Spleen (tissue), 11 donors: Measurements from ENCODE around the gene PARD6G. TPM values are rescaled to one million over a fixed set of nuclear protein-coding genes. Genes with fewer than 3 reads are reported as not detected.

Source experiments
- DNase-seq: peaks from one replicate; pipeline ENCODE4 v3.0.0-alpha.2; 2020
- H3K27ac ChIP-seq, 8 donors: fragments of 200-600 bp; sonication (generic) in 7 of 8; 1 replicate in 4 of 8; 2 replicates in 4 of 8; pipeline versions ENCODE4 v1.5.0 to v1.8.0; 2016 to 2021; ENCODE audit warnings: inconsistent platforms in 4 of 8, mild to moderate bottlenecking in 4 of 8, moderate library complexity in 1 of 8
- H3K27me3 ChIP-seq, 7 donors: fragments of 200-600 bp; sonication (generic) in 6 of 7; replicated peaks in 1 of 7; 1 replicate in 4 of 7; 2 replicates in 3 of 7; pipeline versions ENCODE4 v1.5.0 to v1.8.0; 2016 to 2021; ENCODE audit warnings: inconsistent platforms in 3 of 7, mild to moderate bottlenecking in 1 of 7
- H3K36me3 ChIP-seq, 6 donors: fragments of 200-600 bp; sonication (generic) in 5 of 6; 1 replicate in 4 of 6; 2 replicates in 2 of 6; pipeline versions ENCODE4 v1.5.0 to v1.8.0; 2016 to 2021; ENCODE audit warnings: inconsistent platforms in 2 of 6
- H3K4me1 ChIP-seq, 6 donors: fragments of 200-600 bp; sonication (generic) in 5 of 6; 1 replicate in 3 of 6; 2 replicates in 3 of 6; pipeline versions ENCODE4 v1.5.0 to v1.8.0; 2016 to 2021; ENCODE audit warnings: inconsistent platforms in 3 of 6
- H3K4me3 ChIP-seq, 8 donors: fragments of 200-600 bp; sonication (generic) in 7 of 8; 1 replicate in 4 of 8; 2 replicates in 4 of 8; pipeline versions ENCODE4 v1.5.0 to v1.8.0; 2016 to 2021; ENCODE audit warnings: inconsistent platforms in 4 of 8, mild to moderate bottlenecking in 4 of 8, moderate library complexity in 2 of 8
- H3K9me3 ChIP-seq, 8 donors: fragments of 200-600 bp; sonication (generic) in 7 of 8; 1 replicate in 4 of 8; 2 replicates in 4 of 8; pipeline versions ENCODE4 v1.5.0 to v1.8.0; 2016 to 2021; ENCODE audit warnings: inconsistent platforms in 4 of 8
- POLR2A ChIP-seq, 3 donors: fragments of 450-650 bp; IDR thresholded peaks; one replicate each; pipeline ENCODE4 v1.5.1; 2017; ENCODE audit warnings: antibody characterized with exemption in 3 of 3, mild to moderate bottlenecking in 1 of 3
- POLR2AphosphoS5 ChIP-seq, 3 donors: sonication (generic); formaldehyde crosslinking; IDR thresholded peaks; one replicate each; pipeline ENCODE4 v1.5.1; 2017; ENCODE audit warnings: antibody characterized with exemption in 3 of 3
- WGBS, 5 donors: extraction: QIAGEN DNeasy Blood & Tissue Kit in 3 of 5; methylation state at CpG; one replicate each; pipeline versions ENCODE4 v1.1.5 to v1.1.7; 2013 to 2018; 5-methylcytosine and 5-hydroxymethylcytosine counted together
- intact Hi-C: fragments of 100-400 bp; cut with DNase I; formaldehyde crosslinking; loops from one replicate; pipeline ENCODE4 v1.15.0; 2023; ENCODE audit warnings: low total_unique reads
- polyA plus RNA-seq, 3 donors: library from polyadenylated mRNA; stranded (reverse); fragments of 200-250 nt; gene quantifications; one replicate each; pipeline ENCODE4 v1.2.1, GENCODE V29; 2013
- total RNA-seq, 7 donors: library from RNA; depleted of rRNA in 3 of 7; stranded (reverse); fragments of >200 nt in 3 of 7; fragmentation: NEBNext Ultra II Directional in 4 of 7; extraction: Animal tissue kit (Norgen Biotek cat#: 25700) in 4 of 7; gene quantifications; one replicate each; pipeline versions ENCODE4 v1.1.0 to v1.2.1, GENCODE V29; 2016 to 2021
- TF ChIP-seq, protein P1 (sequence below), 11 experiments: fragments of 200-600 bp in 7 of 11; fragments of 450-650 bp in 4 of 11; sonication (generic) in 4 of 11; IDR thresholded peaks in 8 of 11; conservative IDR thresholded peaks in 3 of 11; 1 replicate in 7 of 11; 2 replicates in 4 of 11; pipeline versions ENCODE4 v1.4.0 to v1.8.0; 2016 to 2021; ENCODE audit warnings: antibody characterized with exemption in 11 of 11, inconsistent platforms in 4 of 11, mild to moderate bottlenecking in 1 of 11
- donor health status: healthy with polysubstance abuse.
- donor health status: DM: no; HTN: no; CAD: no; lungs with moderate emphysema.
- donor health status: DM: no; HTN: no; CAD: no.
- donor health status: Bipolar disorder and iron deficiency.
- donor health status: healthy.
- donor health status: DM: no; HTN: no; CAD: no.
- donor health status: DM: yes; HTN: yes; CAD: no.

The PARD6G gene
- total and polyA plus RNA-seq, 10 donors: 0.30 to 6.8 (median 2.4) TPM

DNA sequence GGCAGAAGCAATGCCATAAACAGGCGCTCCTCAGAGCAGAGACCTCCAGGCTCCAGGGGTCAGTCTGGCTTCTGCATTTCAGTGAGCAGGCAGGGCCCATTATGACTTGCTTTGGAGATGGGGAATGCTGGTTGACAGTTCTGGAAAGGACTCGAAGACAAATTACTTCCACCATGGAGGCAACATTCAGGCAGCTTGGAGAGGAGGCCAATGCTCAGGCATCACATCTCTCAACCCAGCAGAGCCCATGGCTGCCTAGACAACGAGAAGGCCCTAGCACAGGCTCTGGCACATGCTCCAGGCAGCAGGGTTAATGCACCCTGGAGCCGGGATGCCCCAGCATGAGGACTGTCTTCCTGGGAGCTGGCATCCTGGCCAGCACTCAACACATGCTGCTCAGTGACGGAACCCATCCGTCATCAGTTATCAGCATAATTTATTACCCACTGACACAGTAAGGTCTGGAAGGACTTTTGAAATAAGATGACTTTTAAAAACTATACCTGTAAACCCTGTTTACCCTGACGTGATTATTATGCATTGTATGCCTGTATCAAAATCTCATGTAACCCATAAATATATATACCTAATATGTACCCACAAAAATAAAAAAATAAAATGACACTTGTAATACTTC lies 85.4 kb downstream of the PARD6G start:
- H3K9me3 ChIP-seq: peaks cover 2 to 34% (median 26%) of the 10 kb centered on the region in 8 donors
- TF ChIP-seq POLR2AphosphoS5 (IDR thresholded peaks at IDR 0.05) (no peak), POLR2A (IDR thresholded peaks at IDR 0.05) (no peak)
- TF ChIP-seq, protein P1, sequence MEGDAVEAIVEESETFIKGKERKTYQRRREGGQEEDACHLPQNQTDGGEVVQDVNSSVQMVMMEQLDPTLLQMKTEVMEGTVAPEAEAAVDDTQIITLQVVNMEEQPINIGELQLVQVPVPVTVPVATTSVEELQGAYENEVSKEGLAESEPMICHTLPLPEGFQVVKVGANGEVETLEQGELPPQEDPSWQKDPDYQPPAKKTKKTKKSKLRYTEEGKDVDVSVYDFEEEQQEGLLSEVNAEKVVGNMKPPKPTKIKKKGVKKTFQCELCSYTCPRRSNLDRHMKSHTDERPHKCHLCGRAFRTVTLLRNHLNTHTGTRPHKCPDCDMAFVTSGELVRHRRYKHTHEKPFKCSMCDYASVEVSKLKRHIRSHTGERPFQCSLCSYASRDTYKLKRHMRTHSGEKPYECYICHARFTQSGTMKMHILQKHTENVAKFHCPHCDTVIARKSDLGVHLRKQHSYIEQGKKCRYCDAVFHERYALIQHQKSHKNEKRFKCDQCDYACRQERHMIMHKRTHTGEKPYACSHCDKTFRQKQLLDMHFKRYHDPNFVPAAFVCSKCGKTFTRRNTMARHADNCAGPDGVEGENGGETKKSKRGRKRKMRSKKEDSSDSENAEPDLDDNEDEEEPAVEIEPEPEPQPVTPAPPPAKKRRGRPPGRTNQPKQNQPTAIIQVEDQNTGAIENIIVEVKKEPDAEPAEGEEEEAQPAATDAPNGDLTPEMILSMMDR (IDR thresholded peaks at IDR 0.05 in 8 of 11, conservative IDR thresholded peaks at IDR 0.05 in 3 of 11): no peak
- H3K36me3 ChIP-seq: no peaks in the 10 kb centered on the region
- H3K4me1 ChIP-seq: peaks cover 0 to 23% (median 11%) of the 10 kb centered on the region in 6 donors
- H3K27ac ChIP-seq: no peak overlapping the region
- DNase-seq: no peak
- WGBS, 5 donors: 85 to 92% (median 86%) methylated on average over 7 of the region's 7 CpGs
- no peak overlapping the region for H3K4me3 ChIP-seq
- peaks cover 0 to 49% (median 16%) of the 10 kb centered on the region in 7 donors for H3K27me3 ChIP-seq
- intact Hi-C loops: no loop called here

DNA sequence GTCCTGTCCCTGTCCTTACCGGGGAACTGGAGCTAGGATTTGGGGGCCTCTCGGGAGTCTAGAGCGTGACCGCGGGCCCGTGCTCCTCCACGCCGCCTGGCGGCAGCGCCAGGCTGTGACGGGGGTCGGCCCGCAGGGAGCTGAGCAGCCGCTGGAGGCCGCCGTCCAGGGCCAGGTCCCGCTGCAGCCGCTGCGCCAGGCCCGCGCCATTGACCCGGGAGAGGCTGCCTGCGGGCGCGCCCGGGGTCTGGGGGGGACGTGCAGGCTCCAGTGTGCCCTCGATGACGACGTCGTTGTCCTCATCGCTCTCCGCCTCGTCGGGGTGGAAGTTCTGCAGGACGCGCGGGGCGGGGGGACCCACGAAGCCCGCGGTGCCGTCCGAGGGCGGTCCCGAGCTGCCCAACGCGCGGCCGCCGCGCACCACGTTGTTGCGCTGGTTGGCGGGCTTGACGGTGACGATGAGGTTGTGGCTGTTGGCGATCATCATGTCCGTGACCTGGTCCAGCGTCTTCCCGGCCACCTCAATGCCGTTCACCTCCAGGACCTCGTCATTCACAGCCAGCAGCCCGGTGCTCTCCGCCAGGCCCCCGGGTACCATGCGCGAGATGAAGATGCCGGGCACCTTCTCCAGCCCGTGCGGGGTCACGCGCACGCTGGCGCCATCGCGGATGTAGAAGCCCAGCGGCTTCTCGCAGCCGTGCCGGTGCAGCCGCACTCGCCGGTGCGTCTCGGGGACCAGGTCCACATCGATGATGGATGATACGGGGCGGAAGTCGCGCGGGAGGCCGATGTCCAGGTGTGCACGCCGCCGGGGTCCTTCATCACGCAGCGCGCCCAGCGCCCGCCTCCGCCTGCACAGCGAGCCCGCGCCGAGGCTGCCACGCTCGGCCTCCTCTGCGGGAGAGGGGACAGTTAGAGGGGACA lies 87.3 kb downstream of the PARD6G start:
- peaks cover 0 to 23% (median 11%) of the 10 kb centered on the region in 6 donors for H3K4me1 ChIP-seq
- H3K27ac ChIP-seq: no peak overlapping the region
- peak overlapping the region in 7 of 8 donors; percentile 3 to 54 (median 27) for H3K4me3 ChIP-seq
- WGBS, 5 donors: 22 to 69% (median 49%) methylated on average over 65 to 109 of the region's 109 CpGs
- H3K36me3 ChIP-seq: no peaks in the 10 kb centered on the region
- DNase-seq: peak; percentile 86
- TF ChIP-seq, protein P1 (IDR thresholded peaks at IDR 0.05 in 8 of 11, conservative IDR thresholded peaks at IDR 0.05 in 3 of 11): peak in 8 of 11 experiments; percentile 23 to 79 (median 58)
- no peak for TF ChIP-seq POLR2AphosphoS5 (IDR thresholded peaks at IDR 0.05)
- H3K9me3 ChIP-seq: peaks cover under 1 to 20% (median 13%) of the 10 kb centered on the region in 8 donors
- H3K27me3 ChIP-seq: peaks cover 0 to 49% (median 16%) of the 10 kb centered on the region in 7 donors
- intact Hi-C loops: no loop called here

DNA sequence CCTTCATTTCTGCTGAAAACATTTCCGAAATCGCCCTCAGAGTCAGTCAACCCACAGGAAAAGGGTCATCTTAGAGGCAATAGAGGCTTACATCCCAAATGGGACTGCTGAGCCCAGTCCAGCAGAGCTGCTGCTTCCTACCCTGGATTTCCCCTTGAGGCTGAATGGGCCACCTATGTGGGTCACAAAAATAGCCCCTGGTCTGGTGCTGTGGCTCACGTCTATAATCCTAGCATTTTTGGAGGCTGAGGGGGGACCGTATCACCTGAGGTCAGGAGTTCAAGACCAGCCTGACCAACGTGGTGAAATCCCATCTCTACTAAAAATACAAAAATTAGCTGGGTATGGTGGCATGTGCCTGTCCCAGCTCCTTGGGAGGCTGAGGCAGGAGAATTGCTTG lies 88.9 kb downstream of the PARD6G start:
- TF ChIP-seq POLR2AphosphoS5 (IDR thresholded peaks at IDR 0.05) (no peak), POLR2A (IDR thresholded peaks at IDR 0.05) (no peak)
- TF ChIP-seq, protein P1 (IDR thresholded peaks at IDR 0.05 in 8 of 11, conservative IDR thresholded peaks at IDR 0.05 in 3 of 11): no peak
- DNase-seq: no peak
- H3K36me3 ChIP-seq: no peaks in the 10 kb centered on the region

More for the DNA sequence above, 88.9 kb downstream of the PARD6G start:
- Histone ChIP-seq H3K4me3 (no peak overlapping the region), H3K27me3 (peaks cover 0 to 40% (median 16%) of the 10 kb centered on the region in 7 donors), H3K4me1 (peaks cover 0 to 23% (median 11%) of the 10 kb centered on the region in 6 donors), H3K9me3 (peaks cover 0 to 4% (median 0%) of the 10 kb centered on the region in 8 donors), H3K27ac (no peak overlapping the region)
- WGBS, 5 donors: 67 to 83% (median 76%) methylated on average over 5 of the region's 5 CpGs
- intact Hi-C loops: no loop called here
